GM18517 (cell line): ENCODE data around the gene ZNF41.

Experiments used
- ATAC-seq: cut with Tn5 transposase; IDR thresholded peaks from one replicate; pipeline ENCODE4 v1.9.1; 2021; ENCODE audit warnings: mild to moderate bottlenecking, moderate library complexity; ENCODE audit not compliant: unreplicated experiment

ZNF41 gene

GRCh38 chrX:47413179-47413594, 69.8 kb downstream of the ZNF41 start:
- no peak for ATAC-seq
